Upper lobe of left lung (tissue), 4 donors: ENCODE results near the gene CTU2.

ENCODE experiments used
- CTCF ChIP-seq, 6 experiments: fragments of 450-650 bp in 4 of 6; fragments of 200-600 bp in 2 of 6; sonication (generic) in 2 of 6; IDR thresholded peaks; one replicate each; pipeline ENCODE4 v1.5.1; 2016 to 2019; ENCODE audit warnings: antibody characterized with exemption in 6 of 6
- POLR2AphosphoS5 ChIP-seq, 2 donors: sonication (generic); formaldehyde crosslinking; IDR thresholded peaks; one replicate each; pipeline ENCODE4 v1.5.1; 2017; ENCODE audit warnings: antibody characterized with exemption in 2 of 2

- TF ChIP-seq CTCF (IDR thresholded peaks at IDR 0.05) (no peak), POLR2AphosphoS5 (IDR thresholded peaks at IDR 0.05) (no peak)
These were observed 28.8 kb downstream of the CTU2 start for GRCh38 chr16:88735121-88735520.
